ENCODE results near the gene PCIF1. TPM values are rescaled to one million over a fixed set of nuclear protein-coding genes. Genes with fewer than 3 reads are reported as not detected.

PCIF1 gene
- polyA plus RNA-seq, 3 donors, result 44.7 to 52.7 (median 44.9) TPM

Other genes starting within 250 kb of the PCIF1 start
- gene WFDC13, start 232.6 kb upstream of the PCIF1 start, polyA plus RNA-seq (ENCODE audit: insufficient read length in 3 of 3), result under 1 TPM in 1 of 3 donors, not detected in 2; 0.07 TPM
- gene WFDC10B, start 229.7 kb upstream of the PCIF1 start, polyA plus RNA-seq (ENCODE audit: insufficient read length in 3 of 3), result not detected
- gene SPINT4, start 212.3 kb upstream of the PCIF1 start, polyA plus RNA-seq (ENCODE audit: insufficient read length in 3 of 3), result not detected
- gene WFDC3, start 142.8 kb upstream of the PCIF1 start, polyA plus RNA-seq (ENCODE audit: insufficient read length in 3 of 3), result 1 to 10 TPM in 2 of 3 donors, under 1 TPM in 1; 0.44 to 2.2 (median 1.3) TPM
- gene DNTTIP1, start 142.7 kb upstream of the PCIF1 start, polyA plus RNA-seq (ENCODE audit: insufficient read length in 3 of 3), result 10 to 100 TPM; 34.5 to 40.9 (median 35.8) TPM
- 10 to 100 TPM; 49.3 to 84.3 (median 74.4) TPM for gene UBE2C, start 122.0 kb upstream of the PCIF1 start, polyA plus RNA-seq (ENCODE audit: insufficient read length in 3 of 3)
- 1 to 10 TPM in 1 of 3 donors, under 1 TPM in 2; 0.50 to 2.5 (median 0.50) TPM for gene TNNC2, start 107.4 kb upstream of the PCIF1 start, polyA plus RNA-seq (ENCODE audit: insufficient read length in 3 of 3)
- 10 to 100 TPM; 10.8 to 21.0 (median 14.2) TPM for gene SNX21, start 100.9 kb upstream of the PCIF1 start, polyA plus RNA-seq (ENCODE audit: insufficient read length in 3 of 3)
- 10 to 100 TPM; 19.2 to 31.3 (median 25.3) TPM for gene ACOT8, start 77.3 kb upstream of the PCIF1 start, polyA plus RNA-seq (ENCODE audit: insufficient read length in 3 of 3)
- gene ZSWIM3, start 77.1 kb upstream of the PCIF1 start, polyA plus RNA-seq (ENCODE audit: insufficient read length in 3 of 3), result 1 to 10 TPM; 5.1 to 5.5 (median 5.2) TPM
- 10 to 100 TPM; 15.3 to 18.9 (median 16.6) TPM for gene ZSWIM1, start 53.5 kb upstream of the PCIF1 start, polyA plus RNA-seq (ENCODE audit: insufficient read length in 3 of 3)
- 1 to 10 TPM; 2.7 to 7.2 (median 3.5) TPM for gene SPATA25, start 47.1 kb upstream of the PCIF1 start, polyA plus RNA-seq (ENCODE audit: insufficient read length in 3 of 3)
- 1 to 10 TPM; 4.7 to 9.8 (median 7.5) TPM for gene NEURL2, start 43.5 kb upstream of the PCIF1 start, polyA plus RNA-seq (ENCODE audit: insufficient read length in 3 of 3)
- gene CTSA, start 43.3 kb upstream of the PCIF1 start, polyA plus RNA-seq (ENCODE audit: insufficient read length in 3 of 3), result 100 to 1,000 TPM; 120 to 166 (median 127) TPM
- gene PLTP, start 22.5 kb upstream of the PCIF1 start, polyA plus RNA-seq (ENCODE audit: insufficient read length in 3 of 3), result 100 to 1,000 TPM; 115 to 141 (median 141) TPM
- 10 to 100 TPM; 10.4 to 18.5 (median 14.4) TPM for gene ZNF335, start 37.5 kb downstream of the PCIF1 start, polyA plus RNA-seq (ENCODE audit: insufficient read length in 3 of 3)
- gene MMP9, start 74.2 kb downstream of the PCIF1 start, polyA plus RNA-seq (ENCODE audit: insufficient read length in 3 of 3), result under 1 TPM; 0.45 to 0.89 (median 0.61) TPM
- 1 to 10 TPM; 1.5 to 2.6 (median 2.5) TPM for gene SLC12A5, start 94.5 kb downstream of the PCIF1 start, polyA plus RNA-seq (ENCODE audit: insufficient read length in 3 of 3)
- gene NCOA5, start 155.3 kb downstream of the PCIF1 start, polyA plus RNA-seq (ENCODE audit: insufficient read length in 3 of 3), result 10 to 100 TPM; 50.8 to 60.5 (median 57.0) TPM
- gene CD40, start 183.6 kb downstream of the PCIF1 start, polyA plus RNA-seq (ENCODE audit: insufficient read length in 3 of 3), result 1 to 10 TPM; 4.1 to 5.7 (median 5.3) TPM

Data from renal cortex interstitium (tissue), 3 donors.